ENCODE measurements around the gene FERMT2. TPM values are rescaled to one million over a fixed set of nuclear protein-coding genes. Genes with fewer than 3 reads are reported as not detected.
A peak's percentile ranks its signal among the peaks of the same experiment; 100 is the strongest.

The FERMT2 gene
- polyA plus RNA-seq = not detected

GRCh38 chr14:52950898-52951680 is at the start of gene FERMT2:
TSS of gene FERMT2 (minus strand) at chr14:52951050. CDS start at chr14:52950568, 482 bp downstream.
- Mint-ChIP-seq H3K4me1 (peaks cover 11 to 20% (median 14%) of the 10 kb centered on the region in 3 donors), H3K27me3 (peaks cover 44% of the 10 kb centered on the region), H3K36me3 (peaks cover 4% of the 10 kb centered on the region), H3K4me3 (peak within 1 kb of the TSS; percentile 40 to 95 (median 86)), H3K9me3 (no peaks in the 10 kb centered on the region), H3K27ac (peak within 1 kb of the TSS in 2 of 3 donors; percentile 59 to 82)

GRCh38 chr14:52998376-52999015 is 47.6 kb upstream of the FERMT2 start:
- H3K36me3 Mint-ChIP-seq = peaks cover 2% of the 10 kb centered on the region
- H3K4me3 Mint-ChIP-seq = no peak overlapping the region
- H3K4me1 Mint-ChIP-seq = peaks cover 0 to 4% (median 0%) of the 10 kb centered on the region in 3 donors
- H3K9me3 Mint-ChIP-seq = peaks cover 0 to 5% (median 0%) of the 10 kb centered on the region in 3 donors
- peaks cover 6% of the 10 kb centered on the region for H3K27me3 Mint-ChIP-seq
- H3K27ac Mint-ChIP-seq = no peak overlapping the region

- Mint-ChIP-seq H3K9me3 (peaks cover 0 to 5% (median 0%) of the 10 kb centered on the region in 3 donors), H3K36me3 (peaks cover 2% of the 10 kb centered on the region), H3K4me3 (no peak overlapping the region), H3K4me1 (peaks cover 0 to 4% (median 0%) of the 10 kb centered on the region in 3 donors), H3K27me3 (peaks cover 6% of the 10 kb centered on the region), H3K27ac (no peak overlapping the region)
These were observed 45.6 kb upstream of the FERMT2 start for GRCh38 chr14:52996493-52996892.

GRCh38 chr14:52995998-52996397 is 45.1 kb upstream of the FERMT2 start:
- Mint-ChIP-seq H3K4me3 (no peak overlapping the region), H3K4me1 (peaks cover 0 to 4% (median 0%) of the 10 kb centered on the region in 3 donors), H3K27me3 (peaks cover 6% of the 10 kb centered on the region), H3K36me3 (peaks cover 2% of the 10 kb centered on the region), H3K27ac (no peak overlapping the region), H3K9me3 (peaks cover 0 to 5% (median 0%) of the 10 kb centered on the region in 3 donors)

GRCh38 chr14:52992236-52992870 is 41.5 kb upstream of the FERMT2 start:
- Mint-ChIP-seq H3K27ac (no peak overlapping the region), H3K4me3 (no peak overlapping the region), H3K27me3 (no peaks in the 10 kb centered on the region), H3K36me3 (peaks cover 2% of the 10 kb centered on the region), H3K4me1 (peaks cover 0 to 4% (median 0%) of the 10 kb centered on the region in 3 donors), H3K9me3 (no peaks in the 10 kb centered on the region)

GRCh38 chr14:52988139-52988538 is 37.3 kb upstream of the FERMT2 start:
- Mint-ChIP-seq H3K27me3 (peaks cover 1% of the 10 kb centered on the region), H3K27ac (no peak overlapping the region), H3K9me3 (peaks cover 0 to 3% (median 2%) of the 10 kb centered on the region in 3 donors), H3K4me1 (no peaks in the 10 kb centered on the region), H3K36me3 (no peaks in the 10 kb centered on the region), H3K4me3 (no peak overlapping the region)

- Mint-ChIP-seq H3K36me3 (no peaks in the 10 kb centered on the region), H3K9me3 (peaks cover 0 to 3% (median 2%) of the 10 kb centered on the region in 3 donors), H3K27me3 (peaks cover 1% of the 10 kb centered on the region), H3K4me1 (no peaks in the 10 kb centered on the region), H3K4me3 (no peak overlapping the region), H3K27ac (no peak overlapping the region)
These were observed 36.7 kb upstream of the FERMT2 start for GRCh38 chr14:52987514-52987913.

GRCh38 chr14:52987042-52987441 is 36.2 kb upstream of the FERMT2 start:
- peaks cover 0 to 3% (median 2%) of the 10 kb centered on the region in 3 donors for H3K9me3 Mint-ChIP-seq
- no peaks in the 10 kb centered on the region for H3K4me1 Mint-ChIP-seq
- no peaks in the 10 kb centered on the region for H3K36me3 Mint-ChIP-seq
- no peak overlapping the region for H3K4me3 Mint-ChIP-seq
- H3K27me3 Mint-ChIP-seq = peaks cover 1% of the 10 kb centered on the region
- H3K27ac Mint-ChIP-seq = no peak overlapping the region

GRCh38 chr14:52977798-52978197 is 26.9 kb upstream of the FERMT2 start:
- Mint-ChIP-seq H3K36me3 (peaks cover 1% of the 10 kb centered on the region), H3K27me3 (peaks cover 13% of the 10 kb centered on the region), H3K9me3 (peaks cover 0 to 2% (median 2%) of the 10 kb centered on the region in 3 donors), H3K4me3 (no peak overlapping the region), H3K4me1 (no peaks in the 10 kb centered on the region), H3K27ac (no peak overlapping the region)

- Mint-ChIP-seq H3K9me3 (peaks cover 2 to 11% (median 5%) of the 10 kb centered on the region in 3 donors), H3K27me3 (peaks cover 21% of the 10 kb centered on the region), H3K4me1 (no peaks in the 10 kb centered on the region), H3K36me3 (peaks cover 1% of the 10 kb centered on the region), H3K4me3 (no peak overlapping the region), H3K27ac (peak overlapping the region in 1 of 3 donors; percentile 34)
These were observed 23.6 kb upstream of the FERMT2 start for GRCh38 chr14:52974406-52974805.

GRCh38 chr14:52961060-52961639 is 10.3 kb upstream of the FERMT2 start:
- Mint-ChIP-seq H3K27me3 (no peaks in the 10 kb centered on the region), H3K36me3 (no peaks in the 10 kb centered on the region), H3K4me3 (no peak overlapping the region), H3K4me1 (peaks cover 0 to 5% (median 4%) of the 10 kb centered on the region in 3 donors), H3K9me3 (no peaks in the 10 kb centered on the region), H3K27ac (no peak overlapping the region)

GRCh38 chr14:52960627-52961026 is 9.8 kb upstream of the FERMT2 start:
- Mint-ChIP-seq H3K4me1 (peaks cover 0 to 5% (median 4%) of the 10 kb centered on the region in 3 donors), H3K27me3 (no peaks in the 10 kb centered on the region), H3K9me3 (no peaks in the 10 kb centered on the region), H3K27ac (peak overlapping the region in 1 of 3 donors; percentile 60), H3K36me3 (no peaks in the 10 kb centered on the region), H3K4me3 (no peak overlapping the region)

- Mint-ChIP-seq H3K9me3 (no peaks in the 10 kb centered on the region), H3K27me3 (peaks cover 26% of the 10 kb centered on the region), H3K4me3 (no peak overlapping the region), H3K36me3 (peaks cover 4% of the 10 kb centered on the region), H3K4me1 (peaks cover 6 to 17% (median 15%) of the 10 kb centered on the region in 3 donors), H3K27ac (peak overlapping the region in 1 of 3 donors; percentile 87)
These were observed 3.7 kb upstream of the FERMT2 start for GRCh38 chr14:52954346-52955214.

Measured in IgD-negative memory B cell (primary cell).